Neural progenitor cell (in vitro differentiated cells): ENCODE results near the gene NLRC3. TPM values are rescaled to one million over a fixed set of nuclear protein-coding genes. Genes with fewer than 3 reads are reported as not detected.
A peak's percentile ranks its signal among the peaks of the same experiment; 100 is the strongest.
"Not testable (repeated sequence)": the region's sequence is repeated elsewhere in the genome, so short reads cannot be mapped to it uniquely, and the experiment has no call there.

Experiments used
- DNase-seq: peaks from one replicate; pipeline ENCODE4 v3.0.0-alpha.2; 2016; ENCODE audit warnings: low spot score
- H2AFZ ChIP-seq: fragments of 200-600 bp; sonication (generic); replicated peaks from 2 replicates; pipeline ENCODE4 v1.6.1; 2016; ENCODE audit warnings: antibody characterized with exemption
- H3F3A ChIP-seq: fragments of 200-600 bp; sonication (generic); 2 replicates; pipeline ENCODE4 v1.6.1; 2016; ENCODE audit warnings: antibody characterized with exemption, low read depth
- H3K27ac ChIP-seq: fragments of 200-600 bp; sonication (generic); 2 replicates; pipeline ENCODE4 v1.5.1; 2016; ENCODE audit warnings: mild to moderate bottlenecking
- H3K27me3 ChIP-seq: fragments of 200-600 bp; sonication (generic); 2 replicates; pipeline ENCODE4 v1.6.1; 2016; ENCODE audit warnings: mild to moderate bottlenecking, moderate library complexity
- H3K36me3 ChIP-seq: fragments of 200-600 bp; sonication (generic); 2 replicates; pipeline ENCODE4 v1.5.1; 2016
- H3K4me1 ChIP-seq: fragments of 200-600 bp; sonication (generic); 2 replicates; pipeline ENCODE4 v1.6.1; 2016; ENCODE audit warnings: mixed run types
- H3K4me2 ChIP-seq: fragments of 200-600 bp; sonication (generic); 2 replicates; pipeline ENCODE4 v1.6.1; 2016
- H3K4me3 ChIP-seq: fragments of 200-600 bp; sonication (generic); 2 replicates; pipeline ENCODE4 v1.5.1; 2016
- H3K79me2 ChIP-seq: fragments of 200-600 bp; sonication (generic); 2 replicates; pipeline ENCODE4 v1.6.1; 2016; ENCODE audit warnings: low read depth
- H3K9ac ChIP-seq: fragments of 200-600 bp; sonication (generic); 2 replicates; pipeline ENCODE4 v1.6.1; 2016
- H3K9me3 ChIP-seq: fragments of 200-600 bp; sonication (generic); 2 replicates; pipeline ENCODE4 v1.5.1; 2016; ENCODE audit warnings: low read depth
- H4K20me1 ChIP-seq: fragments of 200-600 bp; sonication (generic); 2 replicates; pipeline ENCODE4 v1.6.1; 2016; ENCODE audit warnings: low read depth
- H3K27ac Mint-ChIP-seq: 3 replicates; pipeline ENCODE4 v1.8.0; 2021; ENCODE audit warnings: mixed read lengths
- H3K27me3 Mint-ChIP-seq: 2 replicates; pipeline ENCODE4 v1.8.0; 2022; ENCODE audit warnings: low read depth, mild to moderate bottlenecking, inconsistent platforms, moderate library complexity, mixed read lengths; ENCODE audit not compliant: insufficient read depth
- H3K36me3 Mint-ChIP-seq: 3 replicates; pipeline ENCODE4 v1.8.0; 2021; ENCODE audit warnings: mixed read lengths
- H3K4me1 Mint-ChIP-seq: 3 replicates; pipeline ENCODE4 v1.8.0; 2021; ENCODE audit warnings: mixed read lengths
- H3K4me3 Mint-ChIP-seq: 3 replicates; pipeline ENCODE4 v1.8.0; 2021; ENCODE audit warnings: mild to moderate bottlenecking, moderate library complexity, mixed read lengths
- H3K9me3 Mint-ChIP-seq: 3 replicates; pipeline ENCODE4 v1.8.0; 2020; ENCODE audit warnings: mixed read lengths
- CTCF ChIP-seq: fragments of 200-600 bp; sonication (generic); IDR thresholded peaks from 2 replicates; pipeline ENCODE4 v1.5.1; 2017; ENCODE audit warnings: antibody characterized with exemption, mild to moderate bottlenecking
- EZH2 ChIP-seq: fragments of 200-600 bp; sonication (generic); IDR thresholded peaks from 2 replicates; pipeline ENCODE4 v1.6.1; 2017; ENCODE audit warnings: antibody characterized with exemption, mild to moderate bottlenecking, moderate library complexity
- EZH2phosphoT487 ChIP-seq: fragments of 200-600 bp; sonication (generic); IDR thresholded peaks from 2 replicates; pipeline ENCODE4 v1.6.1; 2017; ENCODE audit warnings: antibody characterized with exemption
- total RNA-seq: library from RNA; depleted of rRNA; stranded (reverse); fragments of >200 nt; gene quantifications from 2 replicates; pipeline ENCODE4 v1.2.3, GENCODE V29; 2015; ENCODE audit warnings: low replicate concordance

The NLRC3 gene
- total RNA-seq, 1 donor from 2014 or later: not detected

- Histone ChIP-seq H3K4me3 (peak within 1 kb of the TSS; percentile 97), H3K27ac (peak within 1 kb of the TSS; percentile 49), H3K79me2 (peaks cover 56% of the 10 kb centered on the region), H2AFZ (peak within 1 kb of the TSS; percentile 94), H3K4me2 (peak within 1 kb of the TSS; percentile 87), H4K20me1 (peaks cover 7% of the 10 kb centered on the region), H3K9me3 (no peaks in the 10 kb centered on the region), H3K27me3 (no peaks in the 10 kb centered on the region), H3K9ac (peak within 1 kb of the TSS; percentile 73), H3K36me3 (no peaks in the 10 kb centered on the region), H3F3A (peaks cover 17% of the 10 kb centered on the region), H3K4me1 (peaks cover 8% of the 10 kb centered on the region)
- Mint-ChIP-seq H3K27ac (peak within 1 kb of the TSS; percentile 93), H3K9me3 (no peaks in the 10 kb centered on the region), H3K4me3 (peak within 1 kb of the TSS; percentile 99), H3K36me3 (peaks cover 23% of the 10 kb centered on the region), H3K27me3 (no peaks in the 10 kb centered on the region), H3K4me1 (peaks cover 29% of the 10 kb centered on the region)
- peak; percentile 98 for DNase-seq
- TF ChIP-seq CTCF (no peak), EZH2phosphoT487 (no peak), EZH2 (no peak)
These were observed 34.2 kb upstream of the NLRC3 start, which contains the start of gene SLX4 for GRCh38 chr16:3611146-3611975. SLX4 (minus strand) TSS chr16:3611606; CDS start chr16:3608964, 2,642 bp downstream.

GRCh38 chr16:3610698-3611145 is 33.5 kb upstream of the NLRC3 start:
- H3K27ac ChIP-seq: no peak overlapping the region
- H3K4me3 ChIP-seq: peak overlapping the region; percentile 97
- H3K27ac Mint-ChIP-seq: no peak overlapping the region
- peaks cover 7% of the 10 kb centered on the region for H4K20me1 ChIP-seq
- H3K79me2 ChIP-seq: peaks cover 49% of the 10 kb centered on the region
- H3K4me3 Mint-ChIP-seq: peak overlapping the region; percentile 99
- TF ChIP-seq EZH2phosphoT487: no peak
- TF ChIP-seq CTCF: no peak
- no peak for TF ChIP-seq EZH2
- no peak for DNase-seq
- no peaks in the 10 kb centered on the region for H3K9me3 ChIP-seq
- peak overlapping the region; percentile 94 for H2AFZ ChIP-seq
- no peaks in the 10 kb centered on the region for H3K27me3 ChIP-seq
- H3K4me1 ChIP-seq: peaks cover 8% of the 10 kb centered on the region
- H3K9ac ChIP-seq: peak overlapping the region; percentile 69
- H3F3A ChIP-seq: peaks cover 17% of the 10 kb centered on the region
- H3K36me3 ChIP-seq: no peaks in the 10 kb centered on the region
- peaks cover 25% of the 10 kb centered on the region for H3K36me3 Mint-ChIP-seq
- H3K4me2 ChIP-seq: peak overlapping the region; percentile 82
- H3K9me3 Mint-ChIP-seq: no peaks in the 10 kb centered on the region
- H3K4me1 Mint-ChIP-seq: peaks cover 29% of the 10 kb centered on the region
- no peaks in the 10 kb centered on the region for H3K27me3 Mint-ChIP-seq

GRCh38 chr16:3609895-3610697 is 32.9 kb upstream of the NLRC3 start:
- H3F3A ChIP-seq: peaks cover 17% of the 10 kb centered on the region

GRCh38 chr16:3608976-3609375 is 31.8 kb upstream of the NLRC3 start:
- H3K9me3 ChIP-seq, H3K4me1 ChIP-seq, H3K27ac ChIP-seq, DNase-seq, H3K9me3 Mint-ChIP-seq, H3K4me3 ChIP-seq, H4K20me1 ChIP-seq, H3K27me3 ChIP-seq, H3K4me2 ChIP-seq, H3K27me3 Mint-ChIP-seq, H3K36me3 ChIP-seq, H3K9ac ChIP-seq, H3K4me3 Mint-ChIP-seq, H2AFZ ChIP-seq, H3K27ac Mint-ChIP-seq: not testable (repeated sequence)
- Histone ChIP-seq H3K79me2 (peaks cover 32% of the 10 kb centered on the region), H3F3A (peaks cover 17% of the 10 kb centered on the region)
- Mint-ChIP-seq H3K4me1 (peaks cover 29% of the 10 kb centered on the region), H3K36me3 (peaks cover 19% of the 10 kb centered on the region)

More at GRCh38 chr16:3609895-3610697, 32.9 kb upstream of the NLRC3 start:
- Mint-ChIP-seq H3K36me3 (peaks cover 21% of the 10 kb centered on the region), H3K27me3 (no peaks in the 10 kb centered on the region), H3K4me3 (peak overlapping the region; percentile 99), H3K9me3 (no peaks in the 10 kb centered on the region), H3K27ac (no peak overlapping the region), H3K4me1 (peaks cover 29% of the 10 kb centered on the region)
- no peak for DNase-seq
- Histone ChIP-seq H3K4me1 (peaks cover 8% of the 10 kb centered on the region), H3K4me2 (peak overlapping the region; percentile 82), H3K9me3 (no peaks in the 10 kb centered on the region), H3K36me3 (no peaks in the 10 kb centered on the region), H2AFZ (no peak overlapping the region), H4K20me1 (peaks cover 7% of the 10 kb centered on the region), H3K9ac (peak overlapping the region; percentile 69), H3K27ac (no peak overlapping the region), H3K27me3 (no peaks in the 10 kb centered on the region), H3K79me2 (peaks cover 43% of the 10 kb centered on the region), H3K4me3 (peak overlapping the region; percentile 97)
- TF ChIP-seq EZH2phosphoT487 (no peak), EZH2 (no peak), CTCF (no peak)
